ENCODE measurements around the gene TSPAN13.

The TSPAN13 gene

GRCh38 chr7:16753102-16753931 is at the start of gene TSPAN13:
Gene TSPAN13 (plus strand): TSS chr7:16753755. CDS start chr7:16753968, 213 bp downstream.
- in situ Hi-C loops (cut with HindIII; ENCODE audit: low sequenced_read_pairs), result no loop called here

- in situ Hi-C loops (cut with HindIII; ENCODE audit: low sequenced_read_pairs), result no loop called here
Observed at GRCh38 chr7:16708511-16708910, 45.0 kb upstream of the TSPAN13 start.

GRCh38 chr7:16708980-16709379 is 44.6 kb upstream of the TSPAN13 start:
- in situ Hi-C loops (cut with HindIII; ENCODE audit: low sequenced_read_pairs), result no loop called here

- in situ Hi-C loops (cut with HindIII; ENCODE audit: low sequenced_read_pairs), result no loop called here
Observed at GRCh38 chr7:16710651-16711050, 42.9 kb upstream of the TSPAN13 start.

- in situ Hi-C loops (cut with HindIII; ENCODE audit: low sequenced_read_pairs), result no loop called here
Observed at GRCh38 chr7:16711730-16712129, 41.8 kb upstream of the TSPAN13 start.

- in situ Hi-C loops (cut with HindIII; ENCODE audit: low sequenced_read_pairs), result no loop called here
Observed at GRCh38 chr7:16712916-16713315, 40.6 kb upstream of the TSPAN13 start.

- in situ Hi-C loops (cut with HindIII; ENCODE audit: low sequenced_read_pairs), result no loop called here
Observed at GRCh38 chr7:16715928-16716327, 37.6 kb upstream of the TSPAN13 start.

- in situ Hi-C loops (cut with HindIII; ENCODE audit: low sequenced_read_pairs), result no loop called here
Observed at GRCh38 chr7:16718111-16718656, 35.4 kb upstream of the TSPAN13 start.

GRCh38 chr7:16719699-16720098 is 33.9 kb upstream of the TSPAN13 start:
- in situ Hi-C loops (cut with HindIII; ENCODE audit: low sequenced_read_pairs), result no loop called here

GRCh38 chr7:16721541-16721940 is 32.0 kb upstream of the TSPAN13 start:
- in situ Hi-C loops (cut with HindIII; ENCODE audit: low sequenced_read_pairs), result no loop called here

- in situ Hi-C loops (cut with HindIII; ENCODE audit: low sequenced_read_pairs), result no loop called here
Observed at GRCh38 chr7:16724344-16724743, 29.2 kb upstream of the TSPAN13 start.

- in situ Hi-C loops (cut with HindIII; ENCODE audit: low sequenced_read_pairs), result loop anchor here (5.0 kb wide), 1 partner anchor 51 kb away; no protein-coding TSS in a partner anchor
Observed at GRCh38 chr7:16726189-16726588, 27.4 kb upstream of the TSPAN13 start.

- in situ Hi-C loops (cut with HindIII; ENCODE audit: low sequenced_read_pairs), result loop anchor here (5.0 kb wide), 1 partner anchor 50 kb away; no protein-coding TSS in a partner anchor
Observed at GRCh38 chr7:16727736-16728135, 25.8 kb upstream of the TSPAN13 start.

- in situ Hi-C loops (cut with HindIII; ENCODE audit: low sequenced_read_pairs), result loop anchor here (5.0 kb wide), 1 partner anchor 48 kb away; no protein-coding TSS in a partner anchor
Observed at GRCh38 chr7:16728811-16729210, 24.7 kb upstream of the TSPAN13 start.

- in situ Hi-C loops (cut with HindIII; ENCODE audit: low sequenced_read_pairs), result loop anchor here (5.0 kb wide), 1 partner anchor 48 kb away; no protein-coding TSS in a partner anchor
Observed at GRCh38 chr7:16729541-16729940, 24.0 kb upstream of the TSPAN13 start.

- in situ Hi-C loops (cut with HindIII; ENCODE audit: low sequenced_read_pairs), result no loop called here
Observed at GRCh38 chr7:16730937-16731336, 22.6 kb upstream of the TSPAN13 start.

- in situ Hi-C loops (cut with HindIII; ENCODE audit: low sequenced_read_pairs), result no loop called here
Observed at GRCh38 chr7:16732828-16733227, 20.7 kb upstream of the TSPAN13 start.

GRCh38 chr7:16734148-16734726 is 19.3 kb upstream of the TSPAN13 start:
- in situ Hi-C loops (cut with HindIII; ENCODE audit: low sequenced_read_pairs), result no loop called here

- in situ Hi-C loops (cut with HindIII; ENCODE audit: low sequenced_read_pairs), result no loop called here
Observed at GRCh38 chr7:16735020-16735419, 18.5 kb upstream of the TSPAN13 start.

GRCh38 chr7:16738011-16738688 is 15.4 kb upstream of the TSPAN13 start:
- in situ Hi-C loops (cut with HindIII; ENCODE audit: low sequenced_read_pairs), result no loop called here
